Natural killer cell (primary cell): Measurements from ENCODE around the gene PPOX. TPM values are rescaled to one million over a fixed set of nuclear protein-coding genes. Genes with fewer than 3 reads are reported as not detected.

Source experiments
- ATAC-seq, 3 donors: fragments of 150-1000 bp in 2 of 3; fragments of 200-7000 bp in 1 of 3; cut with Tn5 transposase; 1 replicate in 1 of 3; 2 replicates in 2 of 3; pipeline ENCODE4 v1.10.0; 2021; ENCODE audit warnings: mild to moderate bottlenecking in 2 of 3, moderate library complexity in 2 of 3
- DNase-seq, 2 donors: peaks; one replicate each; pipeline versions ENCODE4 v3.0.0 to v3.0.0-alpha.2; 2013 to 2021; ENCODE audit warnings: mixed read lengths in 1 of 2
- H3K27ac ChIP-seq: one replicate; pipeline ENCODE4 v1.5.1; 2013; ENCODE audit warnings: mild to moderate bottlenecking, low read length
- H3K27me3 ChIP-seq: one replicate; pipeline ENCODE4 v1.6.1; 2013; ENCODE audit warnings: low read length; ENCODE audit not compliant: control insufficient read depth, insufficient read depth
- H3K36me3 ChIP-seq: one replicate; pipeline ENCODE4 v1.6.1; 2013; ENCODE audit warnings: low read length; ENCODE audit not compliant: control insufficient read depth, insufficient read depth
- H3K4me1 ChIP-seq: one replicate; pipeline ENCODE4 v1.6.1; 2013; ENCODE audit warnings: low read length; ENCODE audit not compliant: control insufficient read depth, insufficient read depth
- H3K4me3 ChIP-seq: one replicate; pipeline ENCODE4 v1.5.1; 2013; ENCODE audit warnings: low read length
- H3K9me3 ChIP-seq: one replicate; pipeline ENCODE4 v1.6.1; 2013; ENCODE audit warnings: low read length; ENCODE audit not compliant: control insufficient read depth, insufficient read depth
- H3K27ac Mint-ChIP-seq, 2 donors: one replicate each; pipeline ENCODE4 v1.8.0; 2022; ENCODE audit warnings: mild to moderate bottlenecking in 2 of 2, mixed read lengths in 2 of 2, moderate library complexity in 1 of 2
- H3K27me3 Mint-ChIP-seq, 2 donors: one replicate each; pipeline ENCODE4 v1.8.0; 2022; ENCODE audit warnings: low read depth in 2 of 2, mixed read lengths in 2 of 2
- H3K36me3 Mint-ChIP-seq: one replicate; pipeline ENCODE4 v1.8.0; 2022; ENCODE audit warnings: mixed read lengths
- H3K4me1 Mint-ChIP-seq, 2 donors: one replicate each; pipeline ENCODE4 v1.8.0; 2022; ENCODE audit warnings: mixed read lengths in 2 of 2
- H3K4me3 Mint-ChIP-seq: one replicate; pipeline ENCODE4 v1.8.0; 2022; ENCODE audit warnings: mild to moderate bottlenecking, moderate library complexity, mixed read lengths
- H3K9me3 Mint-ChIP-seq, 2 donors: one replicate each; pipeline ENCODE4 v1.8.0; 2022; ENCODE audit warnings: mixed read lengths in 2 of 2
- WGBS: methylation state at CpG from one replicate; pipeline ENCODE4 v1.1.7; 2013; ENCODE audit warnings: missing lambda C conversion rate; ENCODE audit not compliant: insufficient coverage; 5-methylcytosine and 5-hydroxymethylcytosine counted together
- intact Hi-C: fragments of 100-400 bp; cut with micrococcal nuclease; formaldehyde crosslinking; loops from one replicate; pipeline ENCODE4 v1.14.2; 2022
- total RNA-seq, 4 donors: library from RNA; stranded (reverse); fragments of 120-200 nt in 1 of 4; gene quantifications; one replicate each; pipeline versions ENCODE4 v1.2.3 to v1.2.4, GENCODE V29; 2013 to 2022
- TF ChIP-seq, protein P1 (sequence below): fragments of 200-600 bp; IDR thresholded peaks from one replicate; pipeline ENCODE4 v1.8.0; 2022; ENCODE audit warnings: antibody characterized with exemption

PPOX gene
- total RNA-seq, 3 donors from 2014 or later (not counting 1 experiment from before 2014, with no cell fraction given): 45.5 to 66.3 (median 57.4) TPM

DNA sequence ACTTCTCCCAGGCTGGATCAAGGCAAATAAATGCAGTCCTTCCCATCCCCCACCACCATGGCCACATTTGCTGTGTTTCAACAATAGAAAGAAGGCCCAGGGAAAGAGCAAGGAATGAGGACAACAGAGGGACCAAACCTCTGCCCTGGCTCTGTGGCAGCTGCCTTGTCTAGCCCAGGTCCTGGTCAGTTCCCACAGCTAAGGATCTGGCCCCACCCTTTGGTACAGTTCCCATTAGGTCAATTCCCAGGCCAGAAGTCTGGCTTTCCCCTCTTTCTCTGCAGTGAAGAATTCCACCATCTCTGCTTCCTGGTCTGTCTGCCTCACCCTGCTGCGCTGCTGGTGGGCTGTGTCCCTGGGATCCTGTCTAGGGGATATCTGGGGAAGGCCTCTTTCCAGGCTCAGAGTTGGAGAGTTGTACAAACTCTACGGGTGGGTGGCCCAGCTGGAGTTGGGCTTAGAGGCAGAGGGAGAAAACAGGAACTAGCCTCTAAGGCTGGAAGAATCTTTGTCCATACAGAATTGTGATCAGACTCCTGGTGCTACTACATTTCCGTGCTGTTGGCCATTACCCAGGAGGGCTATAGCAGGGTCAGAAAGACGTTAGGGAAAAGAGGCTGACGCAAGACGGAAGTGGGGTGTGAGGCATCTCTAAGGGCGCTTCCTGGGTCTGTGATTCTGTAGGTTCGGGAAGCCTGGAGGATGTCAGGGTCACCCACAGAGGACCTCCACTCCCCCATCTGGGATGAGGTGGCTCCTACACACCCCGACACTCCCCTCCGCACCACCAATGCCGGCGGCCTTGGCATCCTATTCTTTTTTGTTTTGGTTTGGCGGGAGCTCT lies 35.0 kb downstream of the PPOX start:
- intact Hi-C loops: loop anchor here (5.0 kb wide), 1 partner anchor 34 kb away; the partner anchor contains the start of gene PPOX
- 89% methylated on average over 13 of the region's 13 CpGs for whole genome bisulfite sequencing
- Histone ChIP-seq H3K27me3 (no peaks in the 10 kb centered on the region), H3K27ac (peak overlapping the region; percentile 90), H3K4me1 (peaks cover 42% of the 10 kb centered on the region), H3K4me3 (peak overlapping the region; percentile 76), H3K36me3 (peaks cover 12% of the 10 kb centered on the region), H3K9me3 (no peaks in the 10 kb centered on the region)
- Mint-ChIP-seq H3K36me3 (peaks cover 9% of the 10 kb centered on the region), H3K4me3 (peak overlapping the region; percentile 94), H3K27ac (peak overlapping the region; percentile 95 to 96), H3K9me3 (no peaks in the 10 kb centered on the region), H3K4me1 (peaks cover 29 to 57% of the 10 kb centered on the region in 2 donors), H3K27me3 (no peaks in the 10 kb centered on the region)
- TF ChIP-seq, protein P1, sequence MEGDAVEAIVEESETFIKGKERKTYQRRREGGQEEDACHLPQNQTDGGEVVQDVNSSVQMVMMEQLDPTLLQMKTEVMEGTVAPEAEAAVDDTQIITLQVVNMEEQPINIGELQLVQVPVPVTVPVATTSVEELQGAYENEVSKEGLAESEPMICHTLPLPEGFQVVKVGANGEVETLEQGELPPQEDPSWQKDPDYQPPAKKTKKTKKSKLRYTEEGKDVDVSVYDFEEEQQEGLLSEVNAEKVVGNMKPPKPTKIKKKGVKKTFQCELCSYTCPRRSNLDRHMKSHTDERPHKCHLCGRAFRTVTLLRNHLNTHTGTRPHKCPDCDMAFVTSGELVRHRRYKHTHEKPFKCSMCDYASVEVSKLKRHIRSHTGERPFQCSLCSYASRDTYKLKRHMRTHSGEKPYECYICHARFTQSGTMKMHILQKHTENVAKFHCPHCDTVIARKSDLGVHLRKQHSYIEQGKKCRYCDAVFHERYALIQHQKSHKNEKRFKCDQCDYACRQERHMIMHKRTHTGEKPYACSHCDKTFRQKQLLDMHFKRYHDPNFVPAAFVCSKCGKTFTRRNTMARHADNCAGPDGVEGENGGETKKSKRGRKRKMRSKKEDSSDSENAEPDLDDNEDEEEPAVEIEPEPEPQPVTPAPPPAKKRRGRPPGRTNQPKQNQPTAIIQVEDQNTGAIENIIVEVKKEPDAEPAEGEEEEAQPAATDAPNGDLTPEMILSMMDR: no peak
- ATAC-seq: no peak
- no peak for DNase-seq

DNA sequence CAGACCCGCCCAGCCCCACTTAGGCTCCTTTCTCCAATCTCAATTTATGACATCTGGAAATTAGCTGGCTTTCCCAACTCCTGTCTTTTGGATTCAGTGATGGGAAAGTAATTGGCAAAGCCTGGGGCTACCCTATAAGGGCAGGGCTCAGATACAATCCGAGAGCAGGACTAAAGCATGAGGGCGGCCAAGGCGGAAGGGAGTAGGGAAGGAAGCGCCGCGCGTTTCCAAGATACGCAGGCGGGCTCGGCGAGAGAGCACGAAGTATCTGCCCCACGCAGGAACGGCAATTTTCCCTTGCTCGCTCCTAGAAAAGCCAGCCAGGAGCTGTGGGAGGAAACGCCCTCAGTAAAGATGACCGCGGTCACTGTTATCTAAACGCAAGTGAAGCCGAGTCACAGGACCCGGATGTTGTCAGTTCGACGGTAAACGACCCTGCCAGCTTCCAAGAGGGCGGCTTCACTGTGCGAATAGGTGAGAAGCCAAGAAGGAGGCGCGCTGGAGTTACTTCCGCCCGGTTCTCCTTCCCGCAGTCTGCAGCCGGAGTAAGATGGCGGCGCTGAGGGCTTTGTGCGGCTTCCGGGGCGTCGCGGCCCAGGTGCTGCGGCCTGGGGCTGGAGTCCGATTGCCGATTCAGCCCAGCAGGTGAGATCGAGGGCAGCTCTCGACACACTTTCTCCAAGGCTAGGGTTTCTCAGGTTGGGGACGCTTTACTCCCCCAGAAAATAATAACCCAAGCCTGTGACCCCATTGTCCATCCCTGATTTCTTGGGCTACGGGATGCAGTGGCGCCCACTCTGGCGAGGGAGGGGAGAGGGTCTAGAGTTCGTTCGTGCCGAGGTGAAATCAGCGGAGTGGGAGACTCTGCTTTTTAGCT lies 35.8 kb downstream of the PPOX start, which contains the start of gene NDUFS2:
TSS of gene NDUFS2 (plus strand) at position 532 of the 877 bp plus-strand sequence. CDS start at position 551, 19 bp downstream.
- Mint-ChIP-seq H3K27me3 (no peaks in the 10 kb centered on the region), H3K4me1 (peaks cover 29 to 57% of the 10 kb centered on the region in 2 donors), H3K4me3 (peak within 1 kb of the TSS; percentile 94), H3K36me3 (peaks cover 9% of the 10 kb centered on the region), H3K27ac (peak within 1 kb of the TSS; percentile 95 to 96), H3K9me3 (no peaks in the 10 kb centered on the region)
- TF ChIP-seq, protein P1: no peak
- H3K27ac ChIP-seq: peak within 1 kb of the TSS; percentile 90
- intact Hi-C loops: loop anchor here (1.0 to 5.0 kb wide), 2 partner anchors 23 to 35 kb away; partner anchors contain the start of gene PPOX
- 6% methylated on average over 53 of the region's 53 CpGs for WGBS
- H3K9me3 ChIP-seq: no peaks in the 10 kb centered on the region
- peak within 1 kb of the TSS; percentile 76 for H3K4me3 ChIP-seq
- H3K27me3 ChIP-seq: no peaks in the 10 kb centered on the region
- peaks cover 37% of the 10 kb centered on the region for H3K4me1 ChIP-seq
- H3K36me3 ChIP-seq: peaks cover 20% of the 10 kb centered on the region
- DNase-seq (peak; percentile 89 to 99), ATAC-seq (peak; percentile 97 to 99 (median 99))

DNA sequence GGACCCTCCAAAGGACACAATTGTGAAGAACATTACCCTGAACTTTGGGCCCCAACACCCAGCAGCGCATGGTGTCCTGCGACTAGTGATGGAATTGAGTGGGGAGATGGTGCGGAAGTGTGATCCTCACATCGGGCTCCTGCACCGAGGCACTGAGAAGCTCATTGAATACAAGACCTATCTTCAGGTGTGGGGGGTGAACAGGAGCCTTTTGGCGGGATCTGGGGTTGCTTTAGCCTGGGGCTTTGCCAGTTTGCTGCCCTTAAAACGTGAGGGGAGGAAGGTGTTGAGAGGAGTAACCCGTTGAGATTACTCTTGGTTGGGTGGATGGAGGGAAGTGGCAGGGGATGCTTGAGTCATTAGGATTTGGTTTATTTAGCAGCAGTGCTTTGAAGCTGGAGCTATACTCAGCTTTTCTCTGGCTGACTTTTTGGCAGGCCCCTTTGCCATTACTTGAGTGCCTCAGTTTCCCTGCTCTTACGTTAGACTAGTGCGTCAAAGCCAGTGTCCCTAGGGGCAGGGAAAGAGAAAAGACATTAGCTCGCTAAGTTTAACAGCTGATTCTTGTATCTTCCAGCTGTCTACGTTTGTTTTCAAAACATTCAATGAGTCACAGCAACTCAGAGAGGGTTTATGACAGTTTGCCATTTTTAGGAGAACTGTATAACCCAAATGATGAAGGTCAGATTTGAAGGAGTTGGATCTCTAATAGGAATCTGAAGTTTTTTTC lies 40.4 kb downstream of the PPOX start:
- WGBS: 95% methylated on average over 12 of the region's 12 CpGs
- Mint-ChIP-seq H3K36me3 (peaks cover 22% of the 10 kb centered on the region), H3K27me3 (no peaks in the 10 kb centered on the region), H3K4me1 (peaks cover 40 to 42% of the 10 kb centered on the region in 2 donors), H3K4me3 (no peak overlapping the region), H3K9me3 (no peaks in the 10 kb centered on the region), H3K27ac (peak overlapping the region in 1 of 2 donors; percentile 38)
- Histone ChIP-seq H3K36me3 (peaks cover 55% of the 10 kb centered on the region), H3K27me3 (no peaks in the 10 kb centered on the region), H3K27ac (no peak overlapping the region), H3K4me1 (peaks cover 23% of the 10 kb centered on the region), H3K4me3 (no peak overlapping the region), H3K9me3 (no peaks in the 10 kb centered on the region)
- TF ChIP-seq, protein P1: no peak
- DNase-seq (no peak), ATAC-seq (no peak)
- intact Hi-C loops: no loop called here
